Stimulated activated CD8-positive, alpha-beta memory T cell treated with anti-CD3 and anti-CD28 coated beads, Interleukin-4, amount 100 ng/mL, for 4 hours (primary cell): ENCODE data around the gene FMR1NB.

Experiments
- DNase-seq, 2 donors: peaks; one replicate each; pipeline ENCODE4 v3.0.0-alpha.2; 2020; ENCODE audit warnings: low read depth in 2 of 2, low spot score in 1 of 2

FMR1NB gene, protein sequence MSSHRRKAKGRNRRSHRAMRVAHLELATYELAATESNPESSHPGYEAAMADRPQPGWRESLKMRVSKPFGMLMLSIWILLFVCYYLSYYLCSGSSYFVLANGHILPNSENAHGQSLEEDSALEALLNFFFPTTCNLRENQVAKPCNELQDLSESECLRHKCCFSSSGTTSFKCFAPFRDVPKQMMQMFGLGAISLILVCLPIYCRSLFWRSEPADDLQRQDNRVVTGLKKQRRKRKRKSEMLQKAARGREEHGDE

DNA sequence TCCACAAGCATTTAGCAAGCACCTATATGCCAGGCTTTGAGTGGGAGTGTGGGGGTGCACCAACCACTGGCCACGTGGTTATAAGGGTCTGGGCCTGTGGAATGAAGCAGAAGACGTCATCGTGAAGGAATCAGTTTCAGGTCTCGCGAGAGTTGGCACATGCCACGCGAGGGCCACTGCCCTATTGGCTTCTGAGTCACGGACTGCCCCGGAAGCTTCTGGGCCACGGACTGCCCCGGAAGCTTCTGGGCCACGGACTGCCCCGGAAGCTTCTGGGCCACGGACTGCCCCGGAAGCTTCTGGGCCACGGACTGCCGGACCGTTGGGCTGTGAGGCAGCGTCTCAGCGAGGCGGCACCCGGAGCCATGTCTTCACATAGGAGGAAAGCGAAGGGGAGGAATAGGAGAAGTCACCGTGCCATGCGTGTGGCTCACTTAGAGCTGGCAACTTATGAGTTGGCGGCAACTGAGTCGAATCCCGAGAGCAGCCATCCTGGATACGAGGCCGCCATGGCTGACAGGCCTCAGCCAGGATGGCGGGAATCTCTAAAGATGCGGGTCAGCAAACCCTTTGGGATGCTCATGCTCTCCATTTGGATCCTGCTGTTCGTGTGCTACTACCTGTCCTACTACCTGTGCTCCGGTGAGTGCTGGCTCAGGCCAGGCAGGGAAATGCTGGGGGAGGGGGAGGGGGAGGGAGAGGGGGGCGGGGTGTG lies at the start of gene FMR1NB:
Gene FMR1NB, plus strand, starts transcription at position 300 of the 715 bp plus-strand sequence. Its CDS starts 66 bp downstream, at position 366.
- DNase-seq: no peak

DNA sequence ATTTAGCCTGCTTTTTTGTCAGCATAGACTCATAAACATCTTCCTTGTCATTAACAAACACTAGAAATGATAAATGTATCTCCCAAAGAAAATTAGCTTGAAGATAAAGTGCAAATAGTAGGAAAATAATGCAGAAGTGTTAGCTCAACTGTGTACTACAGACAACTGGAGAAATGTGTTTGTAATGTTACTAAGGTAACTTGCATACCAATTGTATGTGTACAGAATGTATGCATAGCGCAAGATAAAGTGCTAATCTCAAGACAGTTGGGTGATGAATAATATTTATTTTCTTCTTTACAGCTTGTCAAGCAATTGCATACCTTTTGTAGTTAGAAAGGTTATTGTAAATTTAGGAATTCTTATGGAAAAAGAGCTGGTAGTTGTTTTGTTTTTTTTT lies 47.3 kb upstream of the FMR1NB start:
- DNase-seq: no peak

DNA sequence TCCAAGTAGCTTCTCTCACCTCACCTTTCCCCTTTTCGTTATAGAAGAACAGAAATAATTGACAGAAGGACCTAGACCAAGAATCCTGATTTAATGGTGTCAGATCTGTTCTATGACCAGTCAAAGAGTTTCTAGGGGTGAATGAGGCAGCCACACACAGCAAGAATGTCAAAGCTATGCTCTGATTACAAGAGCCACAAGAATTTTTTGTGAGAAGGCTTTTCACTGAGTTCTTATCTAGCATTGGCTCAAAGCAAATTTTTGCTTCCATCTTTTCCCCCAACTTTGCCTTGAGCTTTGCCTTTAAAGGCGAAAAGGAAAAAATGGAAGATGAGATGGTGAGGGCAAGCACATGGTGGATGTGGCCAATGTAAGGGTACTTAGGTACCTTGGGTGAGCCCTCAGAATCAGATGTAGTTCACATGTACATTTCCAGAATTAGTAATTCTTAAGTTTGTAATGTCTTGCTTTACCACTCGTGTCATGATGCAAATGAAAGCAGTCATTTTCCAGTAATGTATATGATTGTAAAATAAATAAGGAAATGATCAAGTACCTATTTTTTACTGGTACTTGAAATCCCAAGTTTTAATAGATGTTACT lies 45.9 kb upstream of the FMR1NB start:
- DNase-seq: no peak

DNA sequence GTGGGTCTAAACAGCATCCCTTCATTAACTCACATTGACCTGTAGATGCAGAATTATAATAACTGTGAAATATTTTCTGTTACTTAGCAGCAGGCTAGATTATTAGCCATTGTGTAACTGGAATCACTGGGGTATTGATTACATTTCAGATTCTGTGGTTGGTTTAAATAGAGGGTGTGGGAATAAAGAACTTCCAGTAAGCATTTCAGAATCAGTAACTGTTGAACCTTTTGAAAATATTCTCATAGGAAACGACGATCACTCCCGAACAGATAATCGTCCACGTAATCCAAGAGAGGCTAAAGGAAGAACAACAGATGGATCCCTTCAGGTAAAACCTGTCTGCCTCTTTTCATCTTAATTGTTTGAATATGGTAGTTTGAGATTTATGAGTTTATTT lies 35.9 kb upstream of the FMR1NB start:
- no peak for DNase-seq

DNA sequence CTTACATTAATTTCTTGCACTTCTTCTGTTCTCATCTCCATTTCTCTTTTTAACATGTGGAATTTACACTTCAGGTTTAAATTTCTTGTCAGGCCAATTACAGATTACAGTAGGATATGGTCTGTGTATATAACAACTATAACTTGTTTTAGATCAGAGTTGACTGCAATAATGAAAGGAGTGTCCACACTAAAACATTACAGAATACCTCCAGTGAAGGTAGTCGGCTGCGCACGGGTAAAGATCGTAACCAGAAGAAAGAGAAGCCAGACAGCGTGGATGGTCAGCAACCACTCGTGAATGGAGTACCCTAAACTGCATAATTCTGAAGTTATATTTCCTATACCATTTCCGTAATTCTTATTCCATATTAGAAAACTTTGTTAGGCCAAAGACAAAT lies 32.6 kb upstream of the FMR1NB start:
- DNase-seq: no peak

DNA sequence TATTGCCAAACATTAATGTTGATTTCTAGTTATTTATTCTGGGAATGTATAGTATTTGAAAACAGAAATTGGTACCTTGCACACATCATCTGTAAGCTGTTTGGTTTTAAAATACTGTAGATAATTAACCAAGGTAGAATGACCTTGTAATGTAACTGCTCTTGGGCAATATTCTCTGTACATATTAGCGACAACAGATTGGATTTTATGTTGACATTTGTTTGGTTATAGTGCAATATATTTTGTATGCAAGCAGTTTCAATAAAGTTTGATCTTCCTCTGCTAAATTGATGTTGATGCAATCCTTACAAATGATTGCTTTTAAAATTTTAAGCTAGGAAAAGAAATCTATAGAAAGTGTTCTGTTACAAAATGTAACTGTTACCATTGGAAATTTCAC lies 30.8 kb upstream of the FMR1NB start:
- DNase-seq: no peak

DNA sequence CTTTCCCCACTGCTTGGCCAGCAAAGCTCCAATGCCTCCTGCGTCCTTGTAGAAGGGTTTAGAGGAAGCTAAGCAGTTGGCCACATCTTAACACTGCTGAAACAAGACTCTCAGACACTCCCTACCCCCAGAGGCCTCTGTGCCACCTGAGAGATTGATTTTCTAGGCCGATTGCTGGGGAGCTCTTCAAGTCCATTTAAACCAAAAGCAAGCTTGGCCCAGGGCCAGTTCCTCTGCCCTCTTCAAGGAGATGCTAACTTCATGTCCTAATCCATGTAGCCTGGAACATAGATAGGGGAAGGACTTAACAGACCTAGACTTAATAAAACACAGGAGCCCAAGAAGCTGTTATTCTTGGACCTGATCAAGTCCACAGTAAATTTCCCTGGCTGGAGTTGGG lies 27.2 kb upstream of the FMR1NB start:
- DNase-seq: no peak

DNA sequence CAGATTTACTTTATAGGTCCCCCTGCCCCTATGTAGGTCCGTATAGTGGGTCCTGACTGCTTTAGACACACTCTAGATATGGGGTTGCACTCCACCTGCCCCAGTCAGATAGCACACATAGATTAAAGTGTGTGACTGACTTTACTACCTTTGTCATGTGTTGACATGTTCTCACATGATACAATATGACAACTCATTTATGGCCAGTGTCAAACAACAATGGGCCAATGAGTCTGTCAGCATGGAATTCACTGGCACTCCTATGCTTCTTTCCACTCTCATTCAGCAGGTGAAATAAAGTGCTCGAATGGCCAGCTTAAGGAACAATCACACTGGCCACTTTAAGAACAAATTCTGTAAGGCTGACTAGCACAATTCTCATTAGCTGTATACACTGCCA lies 23.8 kb upstream of the FMR1NB start:
- no peak for DNase-seq

DNA sequence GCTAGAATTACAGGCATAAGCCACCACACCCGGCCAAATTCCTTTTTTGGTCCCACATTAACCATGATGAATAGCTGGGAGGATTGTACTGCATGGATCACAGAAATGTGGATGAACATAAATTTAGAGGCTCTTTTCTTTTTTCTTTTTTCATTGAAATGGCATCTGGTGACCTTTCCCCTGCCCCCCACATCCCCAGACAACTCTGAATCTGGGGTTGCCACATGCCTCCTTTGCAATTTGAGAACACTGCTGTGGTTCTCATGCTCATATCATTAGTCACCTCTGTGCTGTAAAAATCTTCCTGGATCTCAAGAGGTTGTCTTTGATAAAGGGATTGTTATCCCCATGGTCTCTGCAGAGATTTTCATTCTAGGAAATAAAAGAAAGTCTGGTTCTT lies 22.8 kb upstream of the FMR1NB start:
- DNase-seq: no peak

DNA sequence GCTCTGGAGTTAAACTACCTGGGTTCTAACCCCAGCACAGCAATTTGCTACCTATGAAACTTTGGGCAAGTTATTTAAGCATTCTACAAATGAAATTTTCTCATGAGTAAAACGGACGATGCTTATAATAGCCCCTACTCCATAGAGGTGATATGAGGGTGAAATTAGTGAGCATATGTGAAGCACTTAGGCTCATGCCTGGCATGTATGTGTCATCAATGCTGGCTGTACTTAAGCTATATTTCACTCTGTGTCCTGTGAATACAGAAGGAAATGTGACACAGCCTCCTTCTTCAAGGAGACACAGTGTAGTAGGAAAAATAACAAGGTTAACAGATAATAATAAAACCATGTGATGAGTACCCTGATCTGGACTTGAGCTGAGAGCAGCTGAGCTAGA lies 20.4 kb upstream of the FMR1NB start:
- no peak for DNase-seq

DNA sequence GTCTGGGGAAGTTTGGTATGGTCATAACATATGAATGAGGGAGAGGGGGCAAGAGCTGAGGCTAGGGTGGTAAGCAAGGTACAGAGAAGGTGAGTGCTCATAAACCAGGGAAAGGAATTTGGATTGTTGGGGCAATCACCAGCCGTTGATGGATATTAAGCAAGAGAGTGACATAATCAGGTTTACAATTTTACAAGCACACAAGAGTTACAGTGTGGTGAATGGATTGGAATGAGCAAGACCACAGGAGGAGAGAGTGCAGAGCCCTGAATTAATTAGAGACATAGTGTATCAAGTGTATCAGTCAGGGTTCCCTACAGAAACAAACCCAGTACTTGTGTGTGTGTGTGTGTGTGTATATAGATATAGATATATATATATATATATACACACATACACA lies 18.7 kb upstream of the FMR1NB start:
- no peak for DNase-seq

DNA sequence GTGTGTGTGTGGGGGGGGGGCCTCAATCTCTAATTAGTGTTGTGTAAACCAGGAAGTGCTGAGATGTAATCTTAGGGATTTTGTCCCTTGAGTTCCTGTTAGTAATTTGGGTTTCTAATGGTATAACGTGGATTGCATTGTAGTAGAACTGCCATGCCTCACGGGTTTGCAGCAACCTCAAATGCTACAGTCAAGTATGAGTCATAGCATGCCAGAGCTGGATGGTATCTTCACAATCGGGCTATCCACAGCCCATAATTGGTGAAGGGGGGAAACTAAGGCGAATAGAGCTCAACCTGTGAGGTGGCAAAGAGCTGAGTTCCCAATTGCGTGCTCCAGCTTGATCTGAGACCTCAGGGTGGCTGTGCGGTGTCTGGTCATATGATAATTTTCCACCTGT lies 2.2 kb upstream of the FMR1NB start:
- DNase-seq: no peak

DNA sequence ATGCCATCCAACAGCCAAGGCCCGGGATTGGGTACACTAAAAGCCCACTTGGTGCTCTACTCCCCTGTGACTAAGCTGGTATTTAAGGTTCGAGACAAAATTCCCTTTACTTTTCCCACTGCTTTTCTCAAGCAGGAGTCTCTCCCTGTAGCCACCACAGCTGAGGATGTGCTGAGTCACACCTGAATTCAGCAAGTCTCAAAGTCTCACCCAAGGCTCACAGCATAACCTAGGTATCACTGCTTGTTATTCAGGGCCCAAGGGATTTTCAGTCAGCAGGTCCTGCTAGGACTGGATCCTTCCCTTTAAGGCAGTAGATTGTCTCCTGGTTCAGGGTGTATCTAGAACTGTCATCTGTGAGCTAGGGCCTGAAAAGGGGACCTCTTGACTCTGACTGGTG lies 39.2 kb downstream of the FMR1NB start:
- DNase-seq: no peak

DNA sequence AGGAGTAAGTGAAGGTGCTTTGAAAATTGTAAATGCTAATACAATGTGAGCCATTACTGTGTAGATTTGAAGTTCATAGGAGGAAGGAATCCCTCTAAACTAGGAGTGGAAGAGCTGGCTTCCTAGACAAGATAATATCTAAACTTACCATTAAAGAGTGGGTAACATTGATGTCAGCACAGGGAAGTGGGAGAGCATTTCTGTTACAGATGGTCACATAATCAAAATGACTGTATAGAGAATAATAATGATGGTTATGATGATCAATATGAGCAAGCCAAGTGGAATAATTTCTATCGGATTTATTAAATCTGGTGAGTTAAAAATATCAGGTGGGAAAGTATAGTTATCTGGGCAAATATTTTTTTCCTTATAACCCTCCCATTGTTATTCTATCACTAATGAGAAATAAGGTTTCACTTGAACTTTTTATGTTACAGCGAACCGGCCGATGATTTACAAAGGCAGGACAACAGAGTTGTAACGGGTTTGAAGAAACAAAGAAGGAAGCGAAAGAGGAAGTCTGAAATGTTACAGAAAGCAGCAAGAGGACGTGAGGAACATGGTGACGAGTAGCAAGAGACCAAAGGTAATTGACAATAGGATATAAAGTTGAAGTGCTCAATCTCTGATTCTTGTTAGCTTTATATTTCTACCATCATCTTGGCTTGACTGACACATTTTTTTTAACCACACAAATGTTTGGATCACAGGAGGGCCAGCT lies 43.5 kb downstream of the FMR1NB start:
- no peak for DNase-seq

DNA sequence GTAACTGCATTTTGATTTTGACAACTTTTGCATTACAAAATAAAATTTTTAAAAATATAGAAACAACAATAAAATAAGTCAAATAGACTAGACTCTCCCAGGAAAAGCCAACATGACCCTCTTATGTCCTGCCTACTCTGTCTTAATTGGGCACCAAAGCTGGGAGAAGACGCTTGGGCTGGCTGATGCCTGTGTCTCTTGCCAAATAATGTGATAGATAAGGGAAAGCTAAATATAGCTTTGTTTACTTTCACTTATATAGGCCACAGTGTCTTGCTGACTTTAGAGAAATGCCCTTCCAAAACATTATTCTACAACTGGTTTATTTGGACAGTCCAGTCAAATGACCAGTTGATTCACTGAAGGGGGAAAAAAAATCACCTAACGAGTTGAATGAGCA lies 54.2 kb downstream of the FMR1NB start:
- DNase-seq: no peak

DNA sequence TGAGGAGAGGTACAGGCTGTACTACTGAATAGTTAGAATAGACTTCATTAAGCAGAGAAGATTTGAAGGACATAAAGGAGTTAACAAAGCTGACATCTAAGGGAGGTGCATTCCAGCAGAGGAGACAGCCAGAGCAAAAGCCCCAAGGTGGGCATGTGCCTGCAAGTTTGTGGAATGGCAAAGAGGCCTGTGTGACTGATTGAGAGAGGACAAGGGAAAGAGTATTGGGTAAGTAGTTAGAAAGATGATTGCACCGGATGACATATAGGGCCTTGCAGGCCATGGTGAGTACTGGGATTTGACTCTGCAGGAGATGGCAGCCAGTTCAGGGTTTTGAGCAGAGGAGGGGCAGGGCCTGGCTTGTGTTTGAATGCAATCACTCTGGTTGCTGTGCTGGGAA lies 55.9 kb downstream of the FMR1NB start:
- DNase-seq: no peak

DNA sequence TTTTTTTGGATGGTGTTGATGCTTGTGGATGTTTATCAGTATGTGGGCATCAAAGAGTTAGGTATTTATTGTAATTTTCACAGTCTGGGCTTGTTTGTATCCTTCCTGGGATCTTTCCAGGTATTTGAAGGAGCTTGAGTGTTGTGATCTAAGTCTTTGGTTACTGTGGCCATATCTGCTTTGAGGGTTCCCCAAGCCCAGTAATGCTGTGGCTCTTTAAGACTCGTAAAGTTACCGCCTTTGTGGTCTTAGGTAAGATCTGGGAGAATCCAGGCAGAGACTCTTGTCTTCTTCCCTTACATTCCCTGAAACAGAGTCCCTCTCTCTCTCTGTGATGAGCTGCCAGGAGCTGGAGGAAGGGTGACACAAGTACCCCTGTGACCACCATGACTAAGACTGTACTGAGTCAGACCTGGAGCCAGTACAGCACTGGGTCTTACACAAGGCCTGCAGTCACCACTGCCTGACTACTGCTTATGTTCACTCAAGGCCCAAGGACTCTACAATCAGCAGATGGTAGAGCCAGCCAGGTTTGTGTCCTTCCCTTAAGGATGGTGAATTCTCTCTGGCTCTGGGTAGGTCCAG lies 62.2 kb downstream of the FMR1NB start:
- no peak for DNase-seq

DNA sequence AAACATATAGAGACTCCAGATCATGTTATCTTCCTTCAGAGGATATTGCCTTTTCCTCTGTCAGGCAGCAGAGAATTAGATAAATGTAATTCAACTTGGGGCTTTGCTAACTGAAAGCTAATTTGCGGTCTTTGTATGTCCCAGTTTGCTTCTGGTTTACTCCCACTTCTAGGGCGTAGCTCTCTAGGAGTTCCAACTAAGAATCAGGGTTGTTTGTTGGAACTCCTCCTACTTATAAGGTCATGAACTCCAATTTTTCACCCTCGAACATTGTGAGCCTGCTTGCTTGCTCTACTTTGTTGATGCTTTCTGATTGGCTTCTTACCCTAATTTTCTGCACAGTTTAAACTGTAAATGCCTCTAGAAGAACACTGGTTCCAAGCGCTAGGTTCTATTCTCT lies 66.1 kb downstream of the FMR1NB start:
- no peak for DNase-seq

DNA sequence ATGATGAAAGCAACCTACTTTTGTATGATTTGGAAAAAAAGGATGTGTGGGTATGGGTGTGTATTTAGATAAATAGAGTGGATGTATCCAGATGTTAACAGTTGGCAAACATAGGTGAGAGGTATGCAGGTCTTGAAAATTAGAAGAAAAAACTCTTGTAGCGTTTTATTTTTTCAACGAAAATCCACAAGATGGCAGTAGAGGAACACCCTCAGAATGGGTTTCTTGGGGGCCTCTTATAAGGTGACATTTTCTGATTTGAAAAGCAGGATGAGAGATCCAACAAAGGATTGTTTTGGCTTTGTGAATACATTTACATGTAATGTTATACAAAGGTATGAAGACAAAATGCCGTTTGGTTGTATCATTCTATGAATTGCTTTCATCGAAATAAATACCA lies 68.3 kb downstream of the FMR1NB start:
- DNase-seq: no peak

DNA sequence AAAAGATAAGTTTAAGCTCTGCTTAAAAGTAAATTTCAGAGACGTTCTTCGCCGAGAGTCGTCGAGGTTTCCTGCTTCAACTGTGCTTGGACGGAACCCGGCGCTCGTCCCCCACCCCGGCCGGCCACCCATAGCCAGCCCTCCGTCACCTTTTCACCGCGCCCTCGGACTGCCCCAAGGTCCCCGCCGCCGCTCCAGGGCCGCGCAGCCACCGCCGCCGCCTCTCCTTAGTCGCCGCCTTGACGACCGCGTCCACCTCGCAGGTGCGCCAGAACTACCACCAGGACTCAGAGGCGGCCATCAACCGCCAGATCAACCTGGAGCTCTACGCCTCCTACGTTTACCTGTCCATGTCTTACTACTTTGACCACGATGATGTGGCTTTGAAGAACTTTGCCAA lies 70.8 kb downstream of the FMR1NB start:
- no peak for DNase-seq

DNA sequence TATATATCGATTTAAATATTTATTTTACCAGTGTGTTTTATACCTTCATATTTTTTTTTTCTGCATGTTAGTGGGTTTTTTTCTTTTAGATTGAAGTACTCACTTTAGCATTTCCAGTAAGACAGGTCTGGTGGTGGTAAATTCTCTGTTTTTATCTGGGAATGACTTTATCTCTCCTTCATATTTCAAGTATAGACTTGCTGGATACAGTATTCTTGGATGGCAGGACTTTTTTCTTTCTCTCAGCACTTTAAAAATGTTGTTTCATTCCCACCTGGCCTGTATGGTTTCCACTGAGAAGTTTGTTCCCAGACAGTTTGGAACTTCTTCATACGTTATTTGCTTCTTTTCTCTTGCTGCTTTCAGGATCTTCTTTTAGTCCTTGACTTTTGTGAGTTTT lies 86.1 kb downstream of the FMR1NB start:
- DNase-seq: no peak
